ENCODE measurements around the gene HIVEP3. TPM values are rescaled to one million over a fixed set of nuclear protein-coding genes. Genes with fewer than 3 reads are reported as not detected.

Gene HIVEP3
- total and polyA plus RNA-seq, 5 donors: 6.3 to 7.9 (median 7.2) TPM

DNA sequence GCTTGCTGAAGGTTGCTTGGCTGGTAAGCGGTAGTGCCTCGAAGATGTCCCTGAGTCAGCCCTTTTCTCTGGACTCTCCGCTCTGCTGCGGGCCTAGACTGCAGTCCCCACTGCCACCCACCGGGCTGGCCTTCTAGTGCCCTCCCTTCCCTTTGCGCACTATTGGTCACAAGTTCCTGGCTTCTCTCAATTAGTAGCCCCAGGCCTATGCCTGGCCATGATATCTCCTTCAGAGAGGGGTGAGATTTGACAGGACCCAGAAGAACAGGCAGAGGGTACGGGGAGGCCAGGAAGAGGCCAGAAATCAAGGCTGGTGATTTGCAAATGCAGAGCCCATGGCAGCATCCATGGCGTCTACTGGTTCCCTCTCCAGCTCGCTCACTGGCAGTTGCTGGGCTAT is 207.7 kb downstream of the HIVEP3 start:
- Histone ChIP-seq H3K27ac (ENCODE audit: low read length) (no peak overlapping the region), H3K9me3 (ENCODE audit: control insufficient read depth, low read length) (no peaks in the 10 kb centered on the region), H3K4me3 (ENCODE audit: low read length) (no peak overlapping the region), H3K27me3 (ENCODE audit: control insufficient read depth, insufficient read depth) (no peaks in the 10 kb centered on the region), H3K4me1 (ENCODE audit: control insufficient read depth, insufficient read depth, low read length) (peaks cover 7% of the 10 kb centered on the region)
- intact Hi-C loops (cut with DNase I): no loop called here
- WGBS: 95% methylated on average over 9 of the region's 9 CpGs
- DNase-seq: no peak
- ATAC-seq: no peak

DNA sequence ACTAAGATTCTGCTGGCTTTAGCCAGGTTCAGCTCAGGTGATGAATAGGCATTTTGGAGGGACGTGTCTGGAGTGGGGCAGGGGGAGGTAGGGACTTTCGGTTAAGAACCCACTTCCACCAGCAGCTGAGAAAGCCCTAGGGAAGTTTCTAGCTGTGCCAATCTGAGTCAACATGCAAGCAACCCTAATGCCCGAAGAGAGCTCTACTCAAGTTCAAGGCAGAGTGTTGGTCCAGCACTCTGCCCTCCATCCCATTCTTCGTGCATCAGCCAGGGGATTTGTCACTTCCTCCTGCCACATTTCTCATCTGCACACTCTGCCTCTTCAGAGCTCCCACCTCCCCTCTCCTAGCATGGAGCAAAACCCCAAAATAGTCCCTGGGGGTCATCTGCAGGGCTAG is 208.8 kb downstream of the HIVEP3 start:
- intact Hi-C loops (cut with DNase I): no loop called here
- 77% methylated on average over 4 of the region's 4 CpGs for WGBS

DNA sequence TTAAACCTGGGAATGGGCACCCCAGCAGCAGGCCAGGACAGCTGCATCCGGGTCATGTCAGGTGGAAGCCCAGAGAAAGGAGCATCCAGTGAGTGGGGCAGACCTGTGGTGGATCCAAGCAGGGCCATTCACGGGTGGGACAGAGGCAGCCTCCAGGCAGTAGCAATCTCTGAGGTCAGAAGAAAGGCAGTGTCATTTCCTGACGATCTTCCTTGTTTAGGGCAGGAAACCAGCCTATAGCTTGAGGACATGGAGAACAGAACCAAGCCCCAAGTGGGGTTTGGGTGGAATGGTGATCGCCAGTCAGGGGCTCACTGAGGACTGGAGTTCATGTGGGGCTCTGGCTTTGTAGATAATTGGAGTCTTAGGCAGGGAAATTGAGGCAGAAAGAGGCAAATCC is 209.4 kb downstream of the HIVEP3 start:
- Histone ChIP-seq H3K27ac (ENCODE audit: low read length) (no peak overlapping the region), H3K4me3 (ENCODE audit: low read length) (no peak overlapping the region), H3K4me1 (ENCODE audit: control insufficient read depth, insufficient read depth, low read length) (peaks cover 2% of the 10 kb centered on the region), H3K9me3 (ENCODE audit: control insufficient read depth, low read length) (no peaks in the 10 kb centered on the region), H3K27me3 (ENCODE audit: control insufficient read depth, insufficient read depth) (no peaks in the 10 kb centered on the region)
- WGBS: 73% methylated on average over 4 of the region's 4 CpGs
- ATAC-seq: no peak
- peak in 1 of 3 donors; percentile 13 for DNase-seq
- intact Hi-C loops (cut with DNase I): no loop called here

More for the DNA sequence above, 208.8 kb downstream of the HIVEP3 start:
- H3K9me3 ChIP-seq (ENCODE audit: control insufficient read depth, low read length): no peaks in the 10 kb centered on the region
- H3K4me1 ChIP-seq (ENCODE audit: control insufficient read depth, insufficient read depth, low read length): peaks cover 4% of the 10 kb centered on the region
- ATAC-seq (no peak), DNase-seq (no peak)
- H3K27me3 ChIP-seq (ENCODE audit: control insufficient read depth, insufficient read depth): no peaks in the 10 kb centered on the region
- H3K4me3 ChIP-seq (ENCODE audit: low read length): no peak overlapping the region
- H3K27ac ChIP-seq (ENCODE audit: low read length): no peak overlapping the region

DNA sequence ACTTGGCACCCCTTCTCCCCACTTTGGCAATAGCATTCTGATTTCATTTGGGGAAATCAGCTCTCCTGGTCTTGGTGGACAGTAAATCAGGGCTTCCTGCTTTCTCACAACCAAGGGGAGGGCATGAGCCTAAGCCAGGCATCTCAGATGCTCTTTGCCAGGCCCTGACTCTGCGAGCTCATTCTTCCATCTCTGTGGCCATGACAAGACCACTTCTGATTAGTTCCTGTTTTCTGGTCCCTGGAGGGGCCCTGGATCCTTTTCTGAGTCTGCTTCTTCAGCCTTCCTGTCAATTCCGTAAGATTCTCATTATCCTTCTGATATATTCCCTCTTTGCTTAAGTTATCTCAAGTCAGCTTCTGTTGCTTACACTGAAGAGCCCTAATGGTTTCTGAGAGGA is 210.4 kb downstream of the HIVEP3 start:
- no peak for DNase-seq
- Histone ChIP-seq H3K4me1 (ENCODE audit: control insufficient read depth, insufficient read depth, low read length) (peaks cover 2% of the 10 kb centered on the region), H3K27me3 (ENCODE audit: control insufficient read depth, insufficient read depth) (no peaks in the 10 kb centered on the region), H3K4me3 (ENCODE audit: low read length) (no peak overlapping the region), H3K9me3 (ENCODE audit: control insufficient read depth, low read length) (no peaks in the 10 kb centered on the region), H3K27ac (ENCODE audit: low read length) (no peak overlapping the region)
- ATAC-seq: no peak
- intact Hi-C loops (cut with DNase I): no loop called here
- 74% methylated on average over 2 of the region's 2 CpGs for WGBS

- intact Hi-C loops (cut with DNase I): no loop called here
- H3K27ac ChIP-seq (ENCODE audit: low read length): no peak overlapping the region
- peak in 1 of 3 donors; percentile 16 for DNase-seq
- H3K4me1 ChIP-seq (ENCODE audit: control insufficient read depth, insufficient read depth, low read length): no peaks in the 10 kb centered on the region
- WGBS: 91% methylated on average over 4 of the region's 4 CpGs
- H3K9me3 ChIP-seq (ENCODE audit: control insufficient read depth, low read length): no peaks in the 10 kb centered on the region
- ATAC-seq: no peak
- no peaks in the 10 kb centered on the region for H3K27me3 ChIP-seq (ENCODE audit: control insufficient read depth, insufficient read depth)
- no peak overlapping the region for H3K4me3 ChIP-seq (ENCODE audit: low read length)
Measured at GRCh38 chr1:41707793-41708192, 210.9 kb downstream of the HIVEP3 start.

DNA sequence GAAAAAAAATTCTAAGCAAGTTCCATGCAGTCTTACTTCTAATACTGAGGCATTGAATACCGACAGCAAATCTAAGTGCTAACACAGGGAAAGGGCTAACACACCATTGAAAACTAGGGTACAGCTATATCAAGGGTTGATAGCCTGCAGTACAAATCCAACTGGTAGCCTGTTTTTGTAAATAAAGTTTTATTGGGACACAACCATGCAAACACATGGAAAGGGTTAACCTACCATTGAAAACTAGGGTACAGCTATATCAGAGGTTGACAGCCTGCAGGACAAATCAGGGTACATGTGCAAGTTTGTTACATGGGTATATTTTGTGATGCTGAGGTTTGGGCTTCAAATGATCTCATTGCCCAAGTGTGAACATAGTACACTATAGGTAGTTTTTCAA is 212.9 kb downstream of the HIVEP3 start:
- H3K4me3 ChIP-seq (ENCODE audit: low read length): no peak overlapping the region
- no peaks in the 10 kb centered on the region for H3K4me1 ChIP-seq (ENCODE audit: control insufficient read depth, insufficient read depth, low read length)
- DNase-seq: no peak
- H3K27ac ChIP-seq (ENCODE audit: low read length): no peak overlapping the region
- H3K9me3 ChIP-seq (ENCODE audit: control insufficient read depth, low read length): no peaks in the 10 kb centered on the region
- intact Hi-C loops (cut with DNase I): no loop called here
- H3K27me3 ChIP-seq (ENCODE audit: control insufficient read depth, insufficient read depth): no peaks in the 10 kb centered on the region
- WGBS: 96% methylated on average over 1 of the region's 1 CpG
- ATAC-seq: no peak

- H3K4me3 ChIP-seq (ENCODE audit: low read length): no peak overlapping the region
- no peaks in the 10 kb centered on the region for H3K27me3 ChIP-seq (ENCODE audit: control insufficient read depth, insufficient read depth)
- 81% methylated on average over 4 of the region's 4 CpGs for WGBS
- ATAC-seq: no peak
- no peaks in the 10 kb centered on the region for H3K4me1 ChIP-seq (ENCODE audit: control insufficient read depth, insufficient read depth, low read length)
- no peaks in the 10 kb centered on the region for H3K9me3 ChIP-seq (ENCODE audit: control insufficient read depth, low read length)
- no peak overlapping the region for H3K27ac ChIP-seq (ENCODE audit: low read length)
- peak in 1 of 3 donors; percentile 16 for DNase-seq
- intact Hi-C loops (cut with DNase I): no loop called here
Measured at GRCh38 chr1:41704196-41704595, 214.5 kb downstream of the HIVEP3 start.

- Histone ChIP-seq H3K9me3 (ENCODE audit: control insufficient read depth, low read length) (no peaks in the 10 kb centered on the region), H3K4me3 (ENCODE audit: low read length) (no peak overlapping the region), H3K4me1 (ENCODE audit: control insufficient read depth, insufficient read depth, low read length) (no peaks in the 10 kb centered on the region), H3K27ac (ENCODE audit: low read length) (no peak overlapping the region), H3K27me3 (ENCODE audit: control insufficient read depth, insufficient read depth) (no peaks in the 10 kb centered on the region)
- no peak for DNase-seq
- 77% methylated on average over 4 of the region's 4 CpGs for WGBS
- ATAC-seq: no peak
- intact Hi-C loops (cut with DNase I): no loop called here
Measured at GRCh38 chr1:41702771-41703170, 216.0 kb downstream of the HIVEP3 start.

- Histone ChIP-seq H3K27me3 (ENCODE audit: control insufficient read depth, insufficient read depth) (no peaks in the 10 kb centered on the region), H3K4me1 (ENCODE audit: control insufficient read depth, insufficient read depth, low read length) (no peaks in the 10 kb centered on the region), H3K9me3 (ENCODE audit: control insufficient read depth, low read length) (no peaks in the 10 kb centered on the region), H3K27ac (ENCODE audit: low read length) (no peak overlapping the region), H3K4me3 (ENCODE audit: low read length) (no peak overlapping the region)
- intact Hi-C loops (cut with DNase I): no loop called here
- DNase-seq: no peak
- ATAC-seq: no peak
- 85% methylated on average over 6 of the region's 6 CpGs for WGBS
Measured at GRCh38 chr1:41700986-41701535, 217.7 kb downstream of the HIVEP3 start.

DNA sequence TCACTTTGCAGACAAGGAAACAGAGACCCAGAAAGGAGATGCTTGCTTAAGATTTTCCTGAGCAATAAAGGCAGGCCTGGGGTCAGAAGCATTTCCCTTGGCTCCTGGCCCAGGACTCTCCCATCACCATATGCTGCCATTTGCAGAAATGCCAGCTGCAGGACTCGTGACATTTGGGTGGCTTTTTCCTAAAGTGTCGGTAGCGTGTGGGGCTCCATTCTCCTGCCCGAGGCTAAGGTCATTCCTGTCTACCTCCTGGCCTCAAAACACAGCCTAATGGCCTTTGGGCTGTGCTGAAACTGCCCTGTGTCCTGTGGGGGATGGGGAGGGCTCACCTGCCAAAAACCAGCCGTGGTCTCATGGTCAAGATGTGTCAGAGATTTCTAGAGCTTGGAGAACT is 218.1 kb downstream of the HIVEP3 start:
- no peak for DNase-seq
- intact Hi-C loops (cut with DNase I): no loop called here
- H3K27me3 ChIP-seq (ENCODE audit: control insufficient read depth, insufficient read depth): no peaks in the 10 kb centered on the region
- no peaks in the 10 kb centered on the region for H3K4me1 ChIP-seq (ENCODE audit: control insufficient read depth, insufficient read depth, low read length)
- ATAC-seq: no peak
- no peak overlapping the region for H3K27ac ChIP-seq (ENCODE audit: low read length)
- no peak overlapping the region for H3K4me3 ChIP-seq (ENCODE audit: low read length)
- WGBS: 82% methylated on average over 5 of the region's 5 CpGs
- H3K9me3 ChIP-seq (ENCODE audit: control insufficient read depth, low read length): no peaks in the 10 kb centered on the region

DNA sequence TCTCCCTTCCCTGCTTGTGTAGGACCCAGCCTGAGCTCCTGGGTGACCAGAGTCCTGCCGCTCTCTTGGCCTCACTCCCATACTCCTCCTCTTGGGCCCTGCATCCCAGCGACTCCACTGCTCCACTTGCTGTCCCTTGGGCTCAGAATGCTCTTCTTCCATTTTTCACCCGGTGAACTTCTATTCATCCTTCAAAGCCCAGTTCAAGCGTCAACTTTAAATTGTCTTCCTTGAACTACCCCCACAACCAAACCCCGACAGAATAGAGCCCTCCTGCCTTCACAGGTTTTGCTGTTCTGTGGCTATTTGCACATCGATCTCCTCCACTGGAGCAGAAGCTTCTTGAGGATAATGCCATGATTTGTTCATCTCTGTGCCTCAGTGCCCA is 218.9 kb downstream of the HIVEP3 start:
- 97% methylated on average over 6 of the region's 6 CpGs for WGBS
- H3K27me3 ChIP-seq (ENCODE audit: control insufficient read depth, insufficient read depth): no peaks in the 10 kb centered on the region
- peaks cover 6% of the 10 kb centered on the region for H3K4me1 ChIP-seq (ENCODE audit: control insufficient read depth, insufficient read depth, low read length)
- DNase-seq (no peak), ATAC-seq (no peak)
- no peak overlapping the region for H3K27ac ChIP-seq (ENCODE audit: low read length)
- no peak overlapping the region for H3K4me3 ChIP-seq (ENCODE audit: low read length)
- H3K9me3 ChIP-seq (ENCODE audit: control insufficient read depth, low read length): no peaks in the 10 kb centered on the region
- intact Hi-C loops (cut with DNase I): no loop called here

Measured in right cardiac atrium (tissue), 5 donors.